Measurements from ENCODE around the gene TMEM203.

The TMEM203 gene

GRCh38 chr9:137217276-137218211 lies 12.1 kb upstream of the TMEM203 start:
- no peak for DNase-seq

- DNase-seq, result no peak
These were observed 10.9 kb upstream of the TMEM203 start for GRCh38 chr9:137216188-137216965.

- no peak for DNase-seq
These were observed 9.9 kb upstream of the TMEM203 start for GRCh38 chr9:137215196-137215986.

DNA sequence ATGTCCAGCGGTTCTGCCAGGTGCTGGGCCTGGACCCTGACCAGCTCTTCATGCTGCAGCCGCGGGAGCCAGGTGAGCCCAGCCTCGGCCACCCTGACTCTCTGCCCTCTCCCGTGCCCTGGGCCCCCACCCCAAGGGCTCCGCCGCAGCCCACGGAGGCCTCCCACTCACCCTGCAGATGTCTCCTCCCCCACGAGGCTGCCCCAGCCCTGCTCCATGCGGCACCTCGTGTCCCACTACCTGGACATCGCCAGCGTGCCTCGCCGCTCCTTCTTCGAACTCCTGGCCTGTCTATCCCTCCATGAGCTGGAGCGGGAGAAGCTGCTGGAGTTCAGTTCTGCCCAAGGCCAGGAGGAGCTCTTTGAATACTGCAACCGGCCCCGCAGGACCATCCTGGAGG lies 9.2 kb upstream of the TMEM203 start:
- no peak for DNase-seq

GRCh38 chr9:137213160-137214060 lies 8.0 kb upstream of the TMEM203 start:
- DNase-seq, result no peak

GRCh38 chr9:137212520-137212919 lies 7.1 kb upstream of the TMEM203 start:
- no peak for DNase-seq

DNA sequence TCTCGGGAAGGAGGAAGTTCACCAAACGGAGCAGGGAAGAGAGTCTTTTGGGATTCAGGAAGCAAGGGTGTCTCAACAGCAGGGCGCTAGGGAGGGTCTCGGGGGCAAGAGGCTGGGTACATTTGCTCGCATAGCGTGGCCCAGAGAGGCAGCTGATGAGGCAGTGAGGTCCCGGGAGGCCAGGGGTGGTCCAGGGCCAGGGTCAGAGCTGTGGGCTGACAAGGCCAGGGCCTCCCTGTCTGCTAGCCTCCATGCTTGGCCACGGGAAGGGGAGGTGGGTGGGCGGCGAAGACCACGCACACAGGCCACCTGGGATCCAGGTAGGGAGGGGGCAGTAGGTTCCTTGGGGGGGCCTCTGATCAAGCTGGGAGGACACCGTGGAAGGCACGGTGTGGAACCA lies 6.1 kb upstream of the TMEM203 start:
- no peak for DNase-seq

GRCh38 chr9:137206602-137207001 lies 1.2 kb upstream of the TMEM203 start:
- DNase-seq, result no peak

GRCh38 chr9:137204731-137205125 lies 720 bp downstream of the TMEM203 start:
- no peak for DNase-seq

GRCh38 chr9:137202966-137203365 lies 2.5 kb downstream of the TMEM203 start:
- DNase-seq, result no peak

DNA sequence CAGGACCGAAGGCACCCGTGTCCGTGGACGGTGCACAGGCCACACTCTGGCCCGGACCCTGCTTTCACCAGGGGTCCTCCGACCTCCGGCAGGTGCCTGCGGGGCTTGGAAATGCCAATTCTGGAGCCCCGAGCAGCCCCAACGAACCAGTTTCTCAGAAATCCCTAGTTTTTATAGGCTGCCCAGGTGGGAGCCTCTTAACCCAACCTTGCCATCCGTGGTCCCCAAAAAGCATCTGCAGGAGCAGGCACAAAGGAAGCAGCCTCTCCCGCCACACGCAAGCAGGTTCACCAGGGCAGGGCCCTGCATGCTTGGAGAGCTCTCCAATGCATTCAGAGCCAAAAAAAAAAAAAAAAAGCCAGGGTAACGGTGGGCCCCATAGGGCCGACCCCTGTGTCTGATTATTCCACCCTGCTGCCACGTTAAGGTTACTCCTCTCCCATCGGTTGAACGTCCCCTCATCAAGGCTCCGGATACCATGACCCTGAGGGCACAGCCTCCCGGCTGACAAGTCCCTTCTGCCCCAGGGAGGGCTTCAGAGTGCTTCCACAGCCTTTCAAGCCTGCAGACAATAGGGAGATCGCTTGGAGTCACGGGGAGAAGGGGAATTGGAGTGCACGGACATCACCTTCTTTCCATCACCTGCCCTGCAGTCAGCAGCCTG lies 4.1 kb downstream of the TMEM203 start:
- DNase-seq, result no peak

DNA sequence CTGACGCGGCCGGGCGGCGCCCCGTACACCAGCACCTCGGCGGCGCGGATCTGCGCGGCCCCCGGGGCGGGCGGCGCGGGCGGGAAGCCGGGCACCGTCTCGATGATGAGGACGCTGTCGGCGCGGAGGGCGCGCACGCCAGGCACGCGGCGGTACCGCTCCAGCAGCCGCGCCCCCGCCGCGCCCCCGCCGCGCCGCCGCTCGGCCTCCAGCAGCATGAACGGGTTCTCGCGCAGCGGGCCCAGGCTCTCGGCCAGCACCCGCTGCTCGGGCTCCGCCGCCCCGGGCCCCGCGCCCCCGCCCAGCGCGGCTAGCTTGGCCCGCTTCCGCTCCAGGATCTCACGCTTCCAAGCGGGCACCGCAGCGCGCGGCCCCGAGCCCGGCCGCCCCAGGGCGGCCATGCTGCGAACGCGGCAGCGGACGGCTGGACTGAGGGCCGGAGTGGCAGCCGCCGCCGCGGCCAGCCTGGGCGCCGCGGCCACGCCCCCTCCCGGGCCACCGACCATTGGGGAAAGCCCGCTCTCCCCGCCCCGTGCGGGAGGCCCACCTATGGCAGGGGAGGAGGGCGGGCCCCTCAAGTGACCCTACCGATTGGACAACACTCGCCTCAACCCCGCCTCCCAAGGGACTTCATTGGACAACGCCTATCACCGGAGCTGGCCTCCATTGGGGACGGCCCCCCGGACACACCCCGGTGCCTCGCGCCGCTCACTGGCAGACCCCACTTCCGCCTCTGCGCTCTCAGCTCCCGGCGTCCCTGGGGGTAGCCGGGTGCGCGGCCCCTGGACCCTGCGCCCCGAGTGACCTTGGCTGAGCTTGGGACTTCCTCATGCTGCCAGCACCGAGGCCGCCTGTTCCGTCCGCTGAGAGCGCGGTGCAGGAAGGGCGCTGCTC lies 4.9 kb downstream of the TMEM203 start, which contains the start of gene TPRN:
TPRN (minus strand) TSS at position 431 of the 894 bp plus-strand sequence; CDS start at position 401, 30 bp downstream.
- DNase-seq, result peak; percentile 98

GRCh38 chr9:137199411-137200121 lies 5.9 kb downstream of the TMEM203 start:
- no peak for DNase-seq

GRCh38 chr9:137198902-137199283 lies 6.6 kb downstream of the TMEM203 start:
- no peak for DNase-seq

DNA sequence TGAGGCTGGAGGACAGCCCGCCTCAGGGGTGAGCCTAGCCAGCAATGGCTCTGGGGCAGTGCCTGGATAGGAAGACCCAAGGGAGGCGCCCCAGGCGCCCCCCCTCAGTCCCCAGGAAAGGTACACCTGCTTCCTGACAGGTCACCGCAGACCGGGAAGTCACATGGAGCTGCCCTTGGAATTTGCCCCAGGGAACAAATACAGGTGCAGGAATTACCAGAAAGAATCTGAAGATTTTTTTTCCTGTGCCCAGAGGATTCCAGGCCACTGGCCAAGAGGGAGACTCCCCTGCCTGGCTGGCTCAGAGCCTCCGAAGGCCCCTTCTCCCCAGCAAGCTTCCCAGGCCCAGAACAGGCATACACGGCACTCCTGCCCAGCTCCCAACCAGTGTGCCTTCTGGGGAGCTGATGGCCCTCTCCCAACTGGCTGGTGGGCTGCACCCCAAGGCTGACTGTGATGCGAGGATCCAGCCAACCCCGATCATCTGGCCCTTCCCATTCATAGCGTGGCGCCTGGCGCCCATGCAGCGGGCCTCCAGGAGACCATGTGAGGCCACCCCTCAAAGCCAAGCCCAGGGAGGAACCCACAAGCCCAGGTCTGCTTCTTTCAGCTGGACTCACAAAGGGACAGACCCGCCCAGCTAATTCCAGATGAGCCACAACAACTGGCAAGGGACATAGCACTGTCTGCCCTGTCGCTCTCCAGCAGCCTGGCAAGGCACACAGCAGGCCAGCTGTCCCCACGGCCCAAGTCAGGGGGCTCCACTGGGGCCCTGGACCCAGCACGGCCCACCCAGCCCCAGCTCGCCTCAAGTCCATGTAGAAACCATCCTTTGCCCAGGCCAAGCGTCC lies 7.2 kb downstream of the TMEM203 start:
- no peak for DNase-seq

DNA sequence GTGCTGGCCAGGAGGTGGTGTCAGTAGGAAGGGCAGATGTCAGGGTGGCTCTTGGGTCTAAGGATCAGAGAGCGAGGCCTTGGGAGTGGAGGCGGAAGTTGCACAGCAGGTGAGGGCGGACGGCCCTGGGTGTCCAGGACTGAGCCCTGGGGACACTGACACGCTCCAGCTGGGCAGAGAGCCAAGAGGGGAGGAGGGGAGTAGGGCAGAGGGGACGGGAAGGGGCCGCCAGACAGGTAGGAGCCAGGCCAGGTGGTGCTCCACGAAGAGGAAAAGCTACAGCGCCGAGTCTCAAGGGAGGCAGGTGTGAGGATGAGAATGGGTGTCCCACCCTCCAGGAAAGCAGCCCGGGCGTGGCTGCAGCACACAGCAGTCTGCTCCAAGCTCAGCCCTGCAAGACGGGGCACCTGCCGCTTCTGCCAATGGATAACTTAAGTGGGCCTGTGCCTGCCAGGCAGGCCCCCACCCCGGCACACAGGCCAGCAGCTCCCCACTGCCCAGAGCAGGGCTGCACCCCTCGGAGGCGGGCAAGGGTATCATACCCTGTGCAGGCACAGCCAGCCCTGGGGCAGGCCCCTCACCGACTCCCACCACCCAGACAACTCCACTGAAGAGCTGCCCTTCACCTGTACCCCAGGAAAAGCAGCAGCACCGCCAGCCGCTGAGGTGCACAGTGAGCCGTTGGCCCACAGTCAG lies 9.8 kb downstream of the TMEM203 start:
- no peak for DNase-seq

DNA sequence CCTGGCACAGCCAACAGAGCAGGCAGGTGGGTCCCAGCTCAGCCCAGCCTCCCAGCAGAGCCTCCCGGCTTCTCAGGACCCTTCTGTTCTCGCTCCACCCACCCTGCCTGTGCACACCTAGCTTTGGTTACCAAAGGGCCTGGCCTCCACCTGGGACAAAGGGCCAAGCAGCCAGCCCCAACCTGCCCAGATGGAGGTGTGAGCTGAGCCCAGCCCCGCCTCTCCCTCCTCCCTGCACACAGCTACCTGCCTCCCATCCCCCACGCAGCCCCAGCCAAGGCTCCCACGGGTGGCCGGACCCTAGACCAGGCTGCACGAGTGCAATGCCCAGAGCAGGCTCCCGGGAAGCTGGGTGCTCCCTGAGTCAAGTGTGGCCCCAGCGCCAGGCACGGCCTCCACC lies 10.5 kb downstream of the TMEM203 start:
- DNase-seq, result no peak

DNA sequence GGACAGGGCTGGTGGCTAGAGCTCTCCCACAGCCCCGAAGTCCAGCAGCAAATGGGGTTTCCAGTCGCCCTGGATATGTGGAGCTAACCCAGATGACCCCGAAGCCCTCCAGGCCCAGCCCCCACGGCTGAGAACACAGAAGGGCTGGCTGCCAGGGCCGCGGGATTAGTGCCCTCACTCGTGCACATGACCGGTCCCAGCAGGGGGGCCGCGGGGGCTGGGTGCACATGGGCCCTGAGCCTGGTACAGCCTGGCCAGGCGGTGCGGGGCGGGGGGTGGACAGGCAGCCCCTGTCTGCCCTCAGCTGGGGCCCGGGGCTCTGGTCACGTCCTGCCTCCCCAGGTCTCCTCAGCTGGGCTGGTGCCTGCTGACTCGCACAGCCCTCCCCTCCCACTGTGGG lies 11.1 kb downstream of the TMEM203 start:
- no peak for DNase-seq

Measured in CD4-positive, alpha-beta T cell treated with Interferon gamma for 1 hour (primary cell).